ENCODE measurements around the gene KRCC1. TPM values are rescaled to one million over a fixed set of nuclear protein-coding genes. Genes with fewer than 3 reads are reported as not detected.
A peak's percentile ranks its signal among the peaks of the same experiment; 100 is the strongest.
"Not testable (repeated sequence)": the region's sequence is repeated elsewhere in the genome, so short reads cannot be mapped to it uniquely, and the experiment has no call there.

Gene KRCC1
- total RNA-seq, 2 experiments from 2014 or later: 18.9 to 20.4 TPM

GRCh38 chr2:88057437-88057844, 1.9 kb upstream of the KRCC1 start:
- ATAC-seq (no peak), DNase-seq (no peak)
- H3K4me1 Mint-ChIP-seq (ENCODE audit: low read depth): peaks cover 48% of the 10 kb centered on the region
- peaks cover 25% of the 10 kb centered on the region for H3K36me3 Mint-ChIP-seq (ENCODE audit: low read depth)
- no peak overlapping the region for H3K4me3 Mint-ChIP-seq
- H3K27me3 Mint-ChIP-seq (ENCODE audit: low read depth): no peaks in the 10 kb centered on the region
- no peak overlapping the region for H3K27ac Mint-ChIP-seq
- POLR2A ChIA-PET: no interaction called here
- H3K9me3 Mint-ChIP-seq (ENCODE audit: insufficient read depth): no peaks in the 10 kb centered on the region
- CTCF ChIA-PET: no interaction called here

GRCh38 chr2:88054782-88055370, 707 bp downstream of the KRCC1 start:
- no peak for ATAC-seq
- peaks cover 42% of the 10 kb centered on the region for H3K36me3 Mint-ChIP-seq (ENCODE audit: low read depth)
- ChIA-PET POLR2A (interaction anchor here (0.6 to 3.1 kb wide), 4 partner anchors 30 to 118 kb away, joined by 3 to 26 read pairs (median 4); partner anchors contain the start of gene RNU2-63P), CTCF (interaction anchor here (1.0 to 1.6 kb wide), 4 partner anchors 38 to 615 kb away, joined by 3 to 5 read pairs (median 4); partner anchors contain the start of gene RNU2-63P)
- H3K4me3 Mint-ChIP-seq: peak overlapping the region; percentile 98
- no peaks in the 10 kb centered on the region for H3K9me3 Mint-ChIP-seq (ENCODE audit: insufficient read depth)
- peak overlapping the region; percentile 98 for H3K27ac Mint-ChIP-seq
- H3K27me3 Mint-ChIP-seq (ENCODE audit: low read depth): no peaks in the 10 kb centered on the region
- peaks cover 56% of the 10 kb centered on the region for H3K4me1 Mint-ChIP-seq (ENCODE audit: low read depth)
- DNase-seq: no peak

- H3K4me3 Mint-ChIP-seq: peak overlapping the region; percentile 98
- ChIA-PET CTCF (interaction anchor here (1.0 to 1.6 kb wide), 4 partner anchors 38 to 615 kb away, joined by 3 to 5 read pairs (median 4); partner anchors contain the start of gene RNU2-63P), POLR2A (interaction anchor here (0.6 to 3.1 kb wide), 4 partner anchors 29 to 119 kb away, joined by 3 to 26 read pairs (median 4); partner anchors contain the start of gene RNU2-63P)
- DNase-seq (no peak), ATAC-seq (no peak)
- H3K9me3 Mint-ChIP-seq (ENCODE audit: insufficient read depth): no peaks in the 10 kb centered on the region
- H3K36me3 Mint-ChIP-seq (ENCODE audit: low read depth): peaks cover 49% of the 10 kb centered on the region
- H3K27ac Mint-ChIP-seq: peak overlapping the region; percentile 98
- H3K4me1 Mint-ChIP-seq (ENCODE audit: low read depth): peaks cover 56% of the 10 kb centered on the region
- H3K27me3 Mint-ChIP-seq (ENCODE audit: low read depth): no peaks in the 10 kb centered on the region
Observed at GRCh38 chr2:88053934-88054781, 1.4 kb downstream of the KRCC1 start.

GRCh38 chr2:88053296-88053695, 2.3 kb downstream of the KRCC1 start:
- H3K4me3 Mint-ChIP-seq: peak overlapping the region; percentile 98
- peaks cover 56% of the 10 kb centered on the region for H3K36me3 Mint-ChIP-seq (ENCODE audit: low read depth)
- ATAC-seq: no peak
- H3K27ac Mint-ChIP-seq: no peak overlapping the region
- H3K27me3 Mint-ChIP-seq (ENCODE audit: low read depth): no peaks in the 10 kb centered on the region
- DNase-seq: no peak
- CTCF ChIA-PET: interaction anchor here (1.6 kb wide), 1 partner anchor 109 kb away, joined by 4 read pairs; no protein-coding TSS in a partner anchor
- no peaks in the 10 kb centered on the region for H3K9me3 Mint-ChIP-seq (ENCODE audit: insufficient read depth)
- POLR2A ChIA-PET: interaction anchor here (3.1 kb wide), 1 partner anchor 37 kb away, joined by 26 read pairs; the partner anchor contains the start of gene RNU2-63P
- H3K4me1 Mint-ChIP-seq (ENCODE audit: low read depth): peaks cover 56% of the 10 kb centered on the region

GRCh38 chr2:88051792-88052191, 3.8 kb downstream of the KRCC1 start:
- ChIA-PET CTCF (interaction anchor here (2.2 kb wide), 1 partner anchor 8 kb away, joined by 9 read pairs; no protein-coding TSS in a partner anchor), POLR2A (no interaction called here)
- no peaks in the 10 kb centered on the region for H3K9me3 Mint-ChIP-seq (ENCODE audit: insufficient read depth)
- no peak overlapping the region for H3K4me3 Mint-ChIP-seq
- no peaks in the 10 kb centered on the region for H3K27me3 Mint-ChIP-seq (ENCODE audit: low read depth)
- peaks cover 58% of the 10 kb centered on the region for H3K36me3 Mint-ChIP-seq (ENCODE audit: low read depth)
- ATAC-seq: no peak
- H3K27ac Mint-ChIP-seq: no peak overlapping the region
- H3K4me1 Mint-ChIP-seq (ENCODE audit: low read depth): peaks cover 41% of the 10 kb centered on the region
- no peak for DNase-seq

GRCh38 chr2:88049622-88050021, 6.0 kb downstream of the KRCC1 start:
- peaks cover 59% of the 10 kb centered on the region for H3K36me3 Mint-ChIP-seq (ENCODE audit: low read depth)

GRCh38 chr2:88048541-88048940, 7.0 kb downstream of the KRCC1 start:
- peaks cover 18% of the 10 kb centered on the region for H3K4me1 Mint-ChIP-seq (ENCODE audit: low read depth)
- ChIA-PET CTCF (interaction anchor here (2.7 kb wide), 1 partner anchor 12 kb away, joined by 18 read pairs; no protein-coding TSS in a partner anchor), POLR2A (interaction anchor here (0.6 to 1.8 kb wide), 2 partner anchors 32 to 97 kb away, joined by 4 read pairs; no protein-coding TSS in a partner anchor)
- DNase-seq (no peak), ATAC-seq (no peak)
- no peak overlapping the region for H3K4me3 Mint-ChIP-seq
- no peak overlapping the region for H3K27ac Mint-ChIP-seq
- no peaks in the 10 kb centered on the region for H3K9me3 Mint-ChIP-seq (ENCODE audit: insufficient read depth)
- H3K27me3 Mint-ChIP-seq (ENCODE audit: low read depth): no peaks in the 10 kb centered on the region
- H3K36me3 Mint-ChIP-seq (ENCODE audit: low read depth): peaks cover 53% of the 10 kb centered on the region

More at GRCh38 chr2:88049622-88050021, 6.0 kb downstream of the KRCC1 start:
- H3K4me1 Mint-ChIP-seq (ENCODE audit: low read depth): peaks cover 27% of the 10 kb centered on the region
- no peak overlapping the region for H3K4me3 Mint-ChIP-seq
- POLR2A ChIA-PET: interaction anchor here (1.8 kb wide), 1 partner anchor 33 kb away, joined by 4 read pairs; no protein-coding TSS in a partner anchor
- CTCF ChIA-PET: interaction anchor here (1.3 to 2.7 kb wide), 2 partner anchors 11 to 134 kb away, joined by 3 to 18 read pairs; no protein-coding TSS in a partner anchor
- DNase-seq: no peak
- no peaks in the 10 kb centered on the region for H3K9me3 Mint-ChIP-seq (ENCODE audit: insufficient read depth)
- H3K27me3 Mint-ChIP-seq (ENCODE audit: low read depth): no peaks in the 10 kb centered on the region
- no peak for ATAC-seq
- H3K27ac Mint-ChIP-seq: no peak overlapping the region

- peaks cover 49% of the 10 kb centered on the region for H3K36me3 Mint-ChIP-seq (ENCODE audit: low read depth)
- CTCF ChIA-PET: interaction anchor here (2.6 kb wide), 1 partner anchor 15 kb away, joined by 12 read pairs; no protein-coding TSS in a partner anchor
- DNase-seq; POLR2A ChIA-PET; ATAC-seq; H3K27me3 Mint-ChIP-seq (ENCODE audit: low read depth); H3K9me3 Mint-ChIP-seq (ENCODE audit: insufficient read depth); H3K4me3 Mint-ChIP-seq; H3K27ac Mint-ChIP-seq; H3K4me1 Mint-ChIP-seq (ENCODE audit: low read depth): not testable (repeated sequence)
Observed at GRCh38 chr2:88045561-88045960, 10.0 kb downstream of the KRCC1 start.

GRCh38 chr2:88042476-88042875, 13.1 kb downstream of the KRCC1 start:
- no peak for ATAC-seq
- ChIA-PET POLR2A (interaction anchor here (0.7 kb wide), 1 partner anchor 301 kb away, joined by 10 read pairs; no protein-coding TSS in a partner anchor), CTCF (no interaction called here)

GRCh38 chr2:88038263-88039105, 17.1 kb downstream of the KRCC1 start:
- no peak for DNase-seq
- H3K4me3 Mint-ChIP-seq: no peak overlapping the region
- no peak overlapping the region for H3K27ac Mint-ChIP-seq
- POLR2A ChIA-PET: interaction anchor here (1.0 kb wide), 1 partner anchor 22 kb away, joined by 3 read pairs; no protein-coding TSS in a partner anchor
- CTCF ChIA-PET: interaction anchor here (3.0 kb wide), 1 partner anchor 22 kb away, joined by 14 read pairs; no protein-coding TSS in a partner anchor
- no peak for ATAC-seq
- H3K27me3 Mint-ChIP-seq (ENCODE audit: low read depth): no peaks in the 10 kb centered on the region
- no peaks in the 10 kb centered on the region for H3K4me1 Mint-ChIP-seq (ENCODE audit: low read depth)
- peaks cover 61% of the 10 kb centered on the region for H3K36me3 Mint-ChIP-seq (ENCODE audit: low read depth)
- H3K9me3 Mint-ChIP-seq (ENCODE audit: insufficient read depth): peaks cover 12% of the 10 kb centered on the region

More at GRCh38 chr2:88042476-88042875, 13.1 kb downstream of the KRCC1 start:
- Mint-ChIP-seq H3K27ac (no peak overlapping the region), H3K9me3 (ENCODE audit: insufficient read depth) (no peaks in the 10 kb centered on the region), H3K4me3 (no peak overlapping the region), H3K4me1 (ENCODE audit: low read depth) (no peaks in the 10 kb centered on the region), H3K27me3 (ENCODE audit: low read depth) (no peaks in the 10 kb centered on the region), H3K36me3 (ENCODE audit: low read depth) (peaks cover 45% of the 10 kb centered on the region)
- DNase-seq: no peak

- no peaks in the 10 kb centered on the region for H3K27me3 Mint-ChIP-seq (ENCODE audit: low read depth)
- DNase-seq (no peak), ATAC-seq (no peak)
- POLR2A ChIA-PET: no interaction called here
- H3K4me3 Mint-ChIP-seq: no peak overlapping the region
- H3K27ac Mint-ChIP-seq: no peak overlapping the region
- peaks cover 12% of the 10 kb centered on the region for H3K9me3 Mint-ChIP-seq (ENCODE audit: insufficient read depth)
- peaks cover 58% of the 10 kb centered on the region for H3K36me3 Mint-ChIP-seq (ENCODE audit: low read depth)
- no peaks in the 10 kb centered on the region for H3K4me1 Mint-ChIP-seq (ENCODE audit: low read depth)
- CTCF ChIA-PET: interaction anchor here (1.3 to 2.4 kb wide), 2 partner anchors 24 to 35 kb away, joined by 3 to 8 read pairs; no protein-coding TSS in a partner anchor
Observed at GRCh38 chr2:88036606-88037005, 19.0 kb downstream of the KRCC1 start.

Data from activated CD8-positive, alpha-beta T cell treated with anti-CD3 and anti-CD28 coated beads, Interleukin-2, amount 10 ng/mL, durations not matched to agents 7 days and 5 days (primary cell).